Naive thymus-derived CD4-positive, alpha-beta T cell (primary cell): Measurements from ENCODE around the gene SLIT2. TPM values are rescaled to one million over a fixed set of nuclear protein-coding genes. Genes with fewer than 3 reads are reported as not detected.

Experiments
- ATAC-seq: fragments of 150-1000 bp; cut with Tn5 transposase; 2 replicates; pipeline ENCODE4 v1.10.0; 2021; ENCODE audit warnings: mild to moderate bottlenecking, moderate library complexity
- CTCF ChIA-PET: fragments of 350-600 bp; sonication (Branson Sonifier 250); formaldehyde crosslinking; loops from one replicate; lab custom pipeline; 2021; ENCODE audit warnings: antibody characterized with exemption; lab: Charles Lee
- POLR2A ChIA-PET: fragments of 350-600 bp; sonication (Branson Sonifier 250); formaldehyde crosslinking; loops from one replicate; lab custom pipeline; 2021; ENCODE audit warnings: antibody characterized with exemption, inconsistent platforms; lab: Charles Lee
- DNase-seq, 9 donors: peaks; one replicate each; pipeline versions ENCODE4 v3.0.0 to v3.0.0-alpha.2; 2020 to 2022; ENCODE audit warnings: mixed read lengths in 1 of 9
- H3K27ac ChIP-seq: one replicate; pipeline ENCODE4 v1.7.0; 2013; ENCODE audit warnings: mild to moderate bottlenecking, low read depth, low read length, moderate library complexity
- H3K27me3 ChIP-seq, 2 donors: one replicate each; pipeline ENCODE4 v1.7.0; 2013; ENCODE audit warnings: low read length in 2 of 2, mild to moderate bottlenecking in 2 of 2, moderate library complexity in 2 of 2; ENCODE audit not compliant: control insufficient read depth in 2 of 2, insufficient read depth in 2 of 2
- H3K36me3 ChIP-seq, 3 experiments: 1 replicate in 2 of 3; 2 replicates in 1 of 3; pipeline ENCODE4 v1.7.0; 2013; ENCODE audit warnings: low read length in 3 of 3, mild to moderate bottlenecking in 3 of 3, moderate library complexity in 1 of 3; ENCODE audit not compliant: insufficient read depth in 3 of 3, control insufficient read depth in 2 of 3
- H3K4me1 ChIP-seq, 2 donors: one replicate each; pipeline ENCODE4 v1.7.0; 2013; ENCODE audit warnings: low read length in 2 of 2, mild to moderate bottlenecking in 2 of 2, moderate library complexity in 1 of 2; ENCODE audit not compliant: control insufficient read depth in 2 of 2, insufficient read depth in 2 of 2
- H3K4me3 ChIP-seq: 2 replicates; pipeline ENCODE4 v1.7.0; 2013; ENCODE audit warnings: mild to moderate bottlenecking, low read length
- H3K9me3 ChIP-seq, 3 experiments: 1 replicate in 2 of 3; 2 replicates in 1 of 3; pipeline ENCODE4 v1.7.0; 2013; ENCODE audit warnings: low read length in 3 of 3; ENCODE audit not compliant: control insufficient read depth in 2 of 3
- H3K27ac Mint-ChIP-seq, 9 donors: one replicate each; pipeline ENCODE4 v1.8.0; 2020 to 2022; ENCODE audit warnings: mixed read lengths in 9 of 9, mild to moderate bottlenecking in 8 of 9, moderate library complexity in 5 of 9, inconsistent platforms in 2 of 9
- H3K27me3 Mint-ChIP-seq, 5 donors: one replicate each; pipeline ENCODE4 v1.8.0; 2021 to 2022; ENCODE audit warnings: mixed read lengths in 5 of 5, mild to moderate bottlenecking in 1 of 5
- H3K36me3 Mint-ChIP-seq, 5 donors: one replicate each; pipeline ENCODE4 v1.8.0; 2020 to 2022; ENCODE audit warnings: mixed read lengths in 5 of 5, mild to moderate bottlenecking in 3 of 5, inconsistent platforms in 1 of 5
- H3K4me1 Mint-ChIP-seq, 7 donors: one replicate each; pipeline ENCODE4 v1.8.0; 2020 to 2022; ENCODE audit warnings: mixed read lengths in 7 of 7, mild to moderate bottlenecking in 3 of 7, inconsistent platforms in 1 of 7
- H3K4me3 Mint-ChIP-seq, 10 donors: one replicate each; pipeline ENCODE4 v1.8.0; 2020 to 2022; ENCODE audit warnings: mild to moderate bottlenecking in 10 of 10, mixed read lengths in 10 of 10, moderate library complexity in 6 of 10, inconsistent platforms in 2 of 10
- H3K9me3 Mint-ChIP-seq, 11 donors: one replicate each; pipeline ENCODE4 v1.8.0; 2020 to 2022; ENCODE audit warnings: mixed read lengths in 11 of 11, mild to moderate bottlenecking in 4 of 11, inconsistent platforms in 1 of 11, moderate library complexity in 1 of 11
- intact Hi-C, 2 donors: fragments of 100-400 bp; cut with micrococcal nuclease; formaldehyde crosslinking; loops; one replicate each; pipeline ENCODE4 v1.15.1; 2023
- polyA plus RNA-seq, 2 donors: library from polyadenylated mRNA; unstranded; fragments of 300-500 nt; fragmentation: Illumina TruSeq; gene quantifications; one replicate each; pipeline ENCODE4 v1.2.3, GENCODE V29; 2021
- total RNA-seq, 6 experiments: library from RNA in 5 of 6; stranded (reverse) in 5 of 6; gene quantifications; 1 replicate in 5 of 6; 2 replicates in 1 of 6; pipeline ENCODE4 v1.2.3 and lab custom pipeline; 2021 to 2026

SLIT2 gene
- total and polyA plus RNA-seq, 7 experiments from 2014 or later: not detected

DNA sequence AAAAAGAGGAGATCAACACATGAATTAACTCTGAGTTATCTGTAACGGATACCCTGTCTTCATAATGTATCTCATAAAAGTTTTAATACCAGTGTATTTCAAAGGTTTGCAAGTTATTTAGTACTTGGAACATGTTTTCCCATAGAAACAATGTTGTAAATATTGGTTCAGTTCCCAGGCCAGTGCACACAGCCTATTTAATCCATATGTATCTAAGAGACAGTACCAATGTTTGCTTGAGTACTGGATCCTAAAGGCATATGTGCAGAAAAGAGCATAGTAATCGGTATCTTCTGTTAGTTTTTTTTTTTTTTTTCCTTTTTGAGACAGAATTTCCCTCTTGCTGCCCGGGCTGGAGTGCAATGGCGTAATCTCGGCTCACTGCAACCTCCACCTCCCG, 46.1 kb downstream of the SLIT2 start:
- intact Hi-C loops: no loop called here
- ChIA-PET POLR2A (no interaction called here), CTCF (no interaction called here)
- no peaks in the 10 kb centered on the region for H3K9me3 ChIP-seq
- Mint-ChIP-seq H3K4me3 (no peak overlapping the region), H3K36me3 (no peaks in the 10 kb centered on the region), H3K4me1 (no peaks in the 10 kb centered on the region), H3K27ac (no peak overlapping the region), H3K27me3 (peaks cover 0 to 6% (median 0%) of the 10 kb centered on the region in 5 donors), H3K9me3 (peaks cover 0 to 13% (median 1%) of the 10 kb centered on the region in 11 donors)
- ATAC-seq (no peak), DNase-seq (no peak)
- no peak overlapping the region for H3K4me3 ChIP-seq
- H3K27ac ChIP-seq: no peak overlapping the region
- H3K4me1 ChIP-seq: no peaks in the 10 kb centered on the region
- no peaks in the 10 kb centered on the region for H3K27me3 ChIP-seq
- H3K36me3 ChIP-seq: no peaks in the 10 kb centered on the region

DNA sequence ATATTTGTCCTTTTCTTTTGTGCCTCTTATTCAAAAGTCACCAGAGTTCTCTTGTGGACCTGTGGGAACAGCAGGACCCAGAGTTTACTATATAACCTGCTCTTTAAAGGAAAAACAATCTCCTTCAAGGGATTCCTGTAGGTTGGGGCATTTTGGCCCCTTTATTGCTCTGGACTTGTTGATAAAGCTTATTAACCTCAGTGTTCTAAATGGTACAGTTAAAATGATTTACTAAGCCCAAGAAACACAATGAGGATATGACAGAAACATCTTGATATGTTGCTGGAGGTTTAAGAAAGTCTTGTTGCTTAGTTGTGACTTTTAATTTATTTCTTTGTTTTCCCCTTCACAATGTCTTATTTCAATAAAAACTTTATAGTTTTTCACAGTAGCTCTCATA, 46.8 kb downstream of the SLIT2 start:
- Mint-ChIP-seq H3K27me3 (peaks cover 0 to 6% (median 0%) of the 10 kb centered on the region in 5 donors), H3K4me1 (no peaks in the 10 kb centered on the region), H3K36me3 (no peaks in the 10 kb centered on the region), H3K4me3 (no peak overlapping the region), H3K9me3 (peaks cover 0 to 6% (median 1%) of the 10 kb centered on the region in 11 donors), H3K27ac (no peak overlapping the region)
- intact Hi-C loops: no loop called here
- H3K9me3 ChIP-seq: no peaks in the 10 kb centered on the region
- no peaks in the 10 kb centered on the region for H3K27me3 ChIP-seq
- ChIA-PET POLR2A (no interaction called here), CTCF (no interaction called here)
- no peaks in the 10 kb centered on the region for H3K36me3 ChIP-seq
- H3K27ac ChIP-seq: no peak overlapping the region
- H3K4me1 ChIP-seq: no peaks in the 10 kb centered on the region
- DNase-seq: no peak
- no peak overlapping the region for H3K4me3 ChIP-seq
- no peak for ATAC-seq

DNA sequence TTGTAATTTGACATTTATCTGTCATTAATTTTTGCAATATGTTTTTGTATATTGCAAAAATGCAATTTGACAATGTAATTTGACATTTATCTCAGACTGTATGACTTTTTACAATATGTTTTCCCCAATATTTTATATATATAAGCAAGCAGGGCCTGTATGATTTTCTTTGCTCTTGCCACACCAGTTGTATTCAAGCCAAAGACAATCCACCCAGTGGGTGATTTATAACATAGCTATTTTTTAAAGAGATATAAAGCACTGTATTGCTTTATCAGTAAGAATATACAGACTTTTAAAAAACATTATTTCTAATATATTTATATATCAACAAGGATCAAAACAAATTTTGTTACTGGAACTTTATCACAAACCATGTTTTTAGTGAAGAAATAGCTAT, 47.3 kb downstream of the SLIT2 start:
- Mint-ChIP-seq H3K4me1 (no peaks in the 10 kb centered on the region), H3K27ac (no peak overlapping the region), H3K9me3 (peaks cover 0 to 6% (median 2%) of the 10 kb centered on the region in 11 donors), H3K27me3 (peaks cover 0 to 6% (median 0%) of the 10 kb centered on the region in 5 donors), H3K4me3 (no peak overlapping the region), H3K36me3 (no peaks in the 10 kb centered on the region)
- POLR2A ChIA-PET: no interaction called here
- H3K36me3 ChIP-seq: no peaks in the 10 kb centered on the region
- no peaks in the 10 kb centered on the region for H3K4me1 ChIP-seq
- DNase-seq (no peak), ATAC-seq (no peak)
- H3K27ac ChIP-seq: no peak overlapping the region
- intact Hi-C loops: no loop called here
- CTCF ChIA-PET: no interaction called here
- no peak overlapping the region for H3K4me3 ChIP-seq
- no peaks in the 10 kb centered on the region for H3K27me3 ChIP-seq
- H3K9me3 ChIP-seq: no peaks in the 10 kb centered on the region

DNA sequence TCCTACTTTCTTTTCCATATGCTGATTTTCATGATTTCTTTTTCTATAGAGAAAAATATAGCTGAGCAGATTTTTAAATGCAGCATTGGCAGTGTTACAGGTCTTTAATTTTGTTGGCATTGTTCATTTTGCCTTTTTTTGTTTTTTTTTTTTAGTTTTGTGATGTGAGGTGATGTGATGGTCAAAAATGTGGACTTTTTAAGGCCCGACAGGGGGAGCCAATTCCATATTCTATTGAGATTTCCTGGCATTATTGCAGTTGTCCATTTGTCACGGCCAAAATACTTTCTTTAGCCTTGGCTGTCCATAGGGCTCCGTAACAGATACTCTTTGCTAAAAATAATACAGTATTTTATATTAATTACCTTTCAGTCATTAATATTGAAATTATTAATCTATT, 47.8 kb downstream of the SLIT2 start:
- H3K27me3 Mint-ChIP-seq: peaks cover 0 to 6% (median 0%) of the 10 kb centered on the region in 5 donors
- ATAC-seq: no peak

DNA sequence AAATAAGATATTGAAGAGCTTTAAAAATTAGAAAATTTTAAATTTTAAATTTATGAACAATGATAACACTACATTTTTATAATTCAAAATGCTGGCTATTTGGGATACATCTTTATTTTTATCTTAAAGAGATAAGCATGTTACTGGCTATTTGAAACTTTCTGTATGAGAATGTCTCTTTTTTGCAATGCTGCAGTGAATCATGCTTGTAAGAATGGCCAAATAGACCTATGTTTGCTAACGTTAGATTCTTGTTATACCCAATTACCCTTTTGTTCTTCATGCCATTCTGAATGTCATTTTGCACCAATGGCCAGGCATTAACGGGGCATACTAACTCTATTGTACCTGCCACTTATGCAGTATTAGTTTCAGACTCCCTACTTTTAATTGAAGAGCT, 49.5 kb downstream of the SLIT2 start:
- H3K4me1 Mint-ChIP-seq: no peaks in the 10 kb centered on the region
- H3K9me3 Mint-ChIP-seq: peaks cover 0 to 7% (median 0%) of the 10 kb centered on the region in 11 donors
- H3K27ac Mint-ChIP-seq: no peak overlapping the region
- no peaks in the 10 kb centered on the region for H3K36me3 Mint-ChIP-seq
- no peak overlapping the region for H3K4me3 Mint-ChIP-seq
- Histone ChIP-seq H3K4me1 (no peaks in the 10 kb centered on the region), H3K27ac (no peak overlapping the region), H3K9me3 (no peaks in the 10 kb centered on the region), H3K27me3 (no peaks in the 10 kb centered on the region), H3K36me3 (no peaks in the 10 kb centered on the region), H3K4me3 (no peak overlapping the region)
- ATAC-seq (no peak), DNase-seq (no peak)
- POLR2A ChIA-PET: no interaction called here
- H3K27me3 Mint-ChIP-seq: peaks cover 0 to 6% (median 0%) of the 10 kb centered on the region in 5 donors
- CTCF ChIA-PET: no interaction called here
- intact Hi-C loops: no loop called here

More for the DNA sequence above, 47.8 kb downstream of the SLIT2 start:
- H3K4me3 ChIP-seq: no peak overlapping the region
- H3K36me3 ChIP-seq: no peaks in the 10 kb centered on the region
- no peak overlapping the region for H3K27ac ChIP-seq
- H3K4me1 ChIP-seq: no peaks in the 10 kb centered on the region
- no peaks in the 10 kb centered on the region for H3K27me3 ChIP-seq
- intact Hi-C loops: no loop called here
- ChIA-PET POLR2A (no interaction called here), CTCF (no interaction called here)
- no peaks in the 10 kb centered on the region for H3K4me1 Mint-ChIP-seq
- no peak overlapping the region for H3K27ac Mint-ChIP-seq
- H3K9me3 Mint-ChIP-seq: peaks cover 0 to 6% (median 1%) of the 10 kb centered on the region in 11 donors
- no peaks in the 10 kb centered on the region for H3K36me3 Mint-ChIP-seq
- DNase-seq: no peak
- no peak overlapping the region for H3K4me3 Mint-ChIP-seq
- no peaks in the 10 kb centered on the region for H3K9me3 ChIP-seq
